Stimulated activated CD4-positive, alpha-beta T cell treated with anti-CD3 and anti-CD28 coated beads, Interleukin-12 subunit alpha, Interleukin-12 subunit beta, amount 100 ng/mL, for 4 hours (primary cell): ENCODE data around the gene OPHN1.

Experiments used
- DNase-seq: peaks from one replicate; pipeline ENCODE4 v3.0.0-alpha.2; 2020

OPHN1 gene, protein sequence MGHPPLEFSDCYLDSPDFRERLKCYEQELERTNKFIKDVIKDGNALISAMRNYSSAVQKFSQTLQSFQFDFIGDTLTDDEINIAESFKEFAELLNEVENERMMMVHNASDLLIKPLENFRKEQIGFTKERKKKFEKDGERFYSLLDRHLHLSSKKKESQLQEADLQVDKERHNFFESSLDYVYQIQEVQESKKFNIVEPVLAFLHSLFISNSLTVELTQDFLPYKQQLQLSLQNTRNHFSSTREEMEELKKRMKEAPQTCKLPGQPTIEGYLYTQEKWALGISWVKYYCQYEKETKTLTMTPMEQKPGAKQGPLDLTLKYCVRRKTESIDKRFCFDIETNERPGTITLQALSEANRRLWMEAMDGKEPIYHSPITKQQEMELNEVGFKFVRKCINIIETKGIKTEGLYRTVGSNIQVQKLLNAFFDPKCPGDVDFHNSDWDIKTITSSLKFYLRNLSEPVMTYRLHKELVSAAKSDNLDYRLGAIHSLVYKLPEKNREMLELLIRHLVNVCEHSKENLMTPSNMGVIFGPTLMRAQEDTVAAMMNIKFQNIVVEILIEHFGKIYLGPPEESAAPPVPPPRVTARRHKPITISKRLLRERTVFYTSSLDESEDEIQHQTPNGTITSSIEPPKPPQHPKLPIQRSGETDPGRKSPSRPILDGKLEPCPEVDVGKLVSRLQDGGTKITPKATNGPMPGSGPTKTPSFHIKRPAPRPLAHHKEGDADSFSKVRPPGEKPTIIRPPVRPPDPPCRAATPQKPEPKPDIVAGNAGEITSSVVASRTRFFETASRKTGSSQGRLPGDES

DNA sequence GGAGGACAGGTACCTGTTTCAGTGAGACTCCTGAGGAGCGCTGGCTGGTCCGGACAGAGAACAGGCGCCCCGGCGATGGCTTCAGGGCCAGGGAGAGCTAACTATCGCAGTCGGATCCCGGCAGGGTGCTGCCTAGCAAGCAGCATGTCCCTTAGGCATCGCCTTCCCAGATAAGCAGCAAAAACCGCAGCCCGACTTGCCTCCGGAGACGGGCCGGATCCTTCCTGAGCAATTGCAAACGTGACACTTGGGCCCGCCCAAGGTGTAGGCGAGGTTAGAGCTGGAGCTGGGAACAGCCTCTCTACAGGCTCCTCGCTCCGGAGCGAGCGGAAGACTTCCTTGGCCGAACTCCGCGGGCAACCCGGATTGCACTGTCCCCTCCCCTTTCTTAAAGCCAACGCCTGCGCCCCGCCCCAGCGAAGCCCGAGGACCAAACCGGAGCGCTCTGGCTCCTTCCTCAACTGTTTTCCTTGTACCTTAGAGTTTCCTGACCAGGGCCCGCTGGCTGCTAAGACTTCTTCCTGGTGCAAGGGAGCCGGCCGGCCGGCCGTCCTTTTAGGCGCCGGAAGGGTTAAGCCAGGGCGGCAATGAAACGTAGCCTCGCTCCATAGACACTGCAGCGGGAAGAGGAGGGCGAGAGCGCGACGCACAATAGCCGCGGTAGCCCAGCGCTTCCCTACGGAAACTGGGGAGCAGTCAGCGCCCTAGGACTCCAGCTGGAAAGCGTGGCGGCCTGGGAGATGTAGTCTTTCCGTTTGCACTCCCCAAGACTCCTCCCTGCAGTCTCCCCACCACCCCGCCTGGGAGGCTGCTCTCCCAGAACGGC lies at the start of gene OPHN1:
Gene OPHN1, minus strand, starts transcription at position 341 of the 826 bp plus-strand sequence. CDS start 475 bp downstream, outside the sequence.
- DNase-seq: no peak

DNA sequence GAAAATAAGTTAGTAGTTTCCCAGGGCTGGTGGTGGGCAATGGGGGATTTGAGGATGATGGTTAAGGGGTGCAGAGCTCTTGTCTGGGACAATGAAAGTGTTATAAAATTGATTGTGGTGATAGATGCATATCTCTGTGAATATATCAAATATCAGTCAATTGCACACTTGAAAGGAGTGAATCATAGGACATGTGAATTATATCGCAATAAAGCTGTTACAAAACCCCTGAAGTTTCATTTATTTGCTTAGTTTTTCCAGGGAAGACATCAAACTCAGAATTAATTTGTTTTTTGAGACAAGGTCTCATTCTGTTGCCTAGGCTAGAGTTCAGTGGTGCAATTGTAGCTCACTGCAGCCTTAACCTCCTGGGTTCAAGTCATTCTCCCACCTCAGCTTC lies 47.7 kb upstream of the OPHN1 start:
- DNase-seq: no peak

DNA sequence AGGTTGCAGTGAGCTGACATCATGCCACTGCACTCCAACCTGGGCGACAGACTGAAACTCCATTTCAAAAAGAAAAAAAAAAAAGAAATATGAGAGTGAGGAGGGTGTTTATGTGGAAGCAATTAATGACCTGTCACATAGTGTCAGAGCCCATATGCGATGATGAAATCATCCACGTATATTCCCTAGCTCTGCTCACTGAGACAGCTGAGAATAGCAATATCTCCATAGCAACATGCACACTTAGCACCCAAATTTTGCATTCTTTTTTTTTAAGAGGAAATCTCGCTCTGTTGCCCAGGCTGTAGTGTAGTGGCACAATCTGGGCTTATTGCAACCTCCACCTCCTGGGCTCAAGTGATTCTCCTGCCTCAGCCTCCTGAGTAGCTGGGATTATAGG lies 31.5 kb upstream of the OPHN1 start:
- DNase-seq: no peak

DNA sequence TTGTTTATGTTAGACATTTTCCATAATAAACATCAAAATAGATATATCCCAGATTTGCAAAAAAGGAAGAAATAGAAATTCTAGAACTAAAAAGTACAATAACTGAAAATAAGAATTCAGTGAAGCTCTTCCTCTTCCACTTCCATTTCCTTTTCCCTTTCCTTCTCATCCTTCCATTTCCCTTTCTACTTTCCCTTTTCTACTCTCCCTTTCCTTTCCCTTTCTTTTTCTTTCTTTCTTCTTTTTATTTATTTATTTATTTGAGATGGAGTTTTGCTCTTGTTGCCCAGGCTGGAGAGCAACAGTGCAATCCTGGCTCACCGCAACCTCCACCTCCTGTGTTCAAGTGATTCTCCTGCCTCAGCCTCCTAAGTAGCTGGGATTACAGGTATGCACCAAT lies 30.6 kb upstream of the OPHN1 start:
- DNase-seq: no peak

- DNase-seq: no peak
These were observed 29.4 kb upstream of the OPHN1 start for GRCh38 chrX:68462653-68463052.

- DNase-seq: no peak
These were observed 28.9 kb upstream of the OPHN1 start for GRCh38 chrX:68462197-68462596.

GRCh38 chrX:68461576-68461975 lies 28.3 kb upstream of the OPHN1 start:
- DNase-seq: no peak

DNA sequence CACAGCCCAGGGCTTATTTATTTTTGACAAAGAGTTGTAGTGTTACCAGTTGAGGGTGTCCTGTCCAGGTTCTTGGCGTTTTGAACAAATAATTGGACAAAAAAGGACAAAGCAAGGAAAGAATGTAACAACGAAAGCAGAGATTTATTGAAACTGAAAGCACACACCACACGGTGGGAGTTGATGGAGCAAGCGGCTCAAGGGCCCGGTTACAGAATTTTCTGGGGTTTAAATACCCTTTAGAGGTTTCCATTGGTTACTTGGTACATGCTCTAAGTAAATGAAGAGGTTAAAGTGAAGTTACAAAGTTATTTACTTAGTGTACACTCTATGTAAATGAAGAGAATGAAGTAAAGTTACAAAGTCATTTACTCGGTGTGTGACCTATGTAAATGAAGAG lies 27.8 kb upstream of the OPHN1 start:
- DNase-seq: no peak

- no peak for DNase-seq
These were observed 21.8 kb upstream of the OPHN1 start for GRCh38 chrX:68455151-68455510.

- DNase-seq: no peak
These were observed 21.3 kb upstream of the OPHN1 start for GRCh38 chrX:68454476-68455150.

DNA sequence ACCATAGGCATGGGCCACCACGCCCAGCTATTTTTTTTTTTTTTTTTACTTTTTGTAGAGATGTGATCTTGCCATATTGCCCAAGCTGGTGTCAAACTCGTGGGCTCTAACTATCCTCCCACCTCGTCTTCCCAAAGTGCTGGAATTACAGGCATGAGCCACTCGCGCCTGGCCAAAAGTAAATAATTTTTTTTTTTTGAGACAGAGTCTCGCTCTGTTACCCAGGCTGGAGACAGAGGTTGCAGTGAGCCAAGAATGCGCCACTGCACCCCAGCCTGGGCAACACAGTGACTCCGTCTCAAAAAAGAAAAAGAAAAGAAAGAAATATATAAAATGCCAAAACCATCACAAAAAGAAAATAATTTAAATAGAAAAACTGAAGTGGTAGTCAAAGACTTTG lies 18.4 kb upstream of the OPHN1 start:
- no peak for DNase-seq

- DNase-seq: no peak
These were observed 10.0 kb upstream of the OPHN1 start for GRCh38 chrX:68443155-68443868.

DNA sequence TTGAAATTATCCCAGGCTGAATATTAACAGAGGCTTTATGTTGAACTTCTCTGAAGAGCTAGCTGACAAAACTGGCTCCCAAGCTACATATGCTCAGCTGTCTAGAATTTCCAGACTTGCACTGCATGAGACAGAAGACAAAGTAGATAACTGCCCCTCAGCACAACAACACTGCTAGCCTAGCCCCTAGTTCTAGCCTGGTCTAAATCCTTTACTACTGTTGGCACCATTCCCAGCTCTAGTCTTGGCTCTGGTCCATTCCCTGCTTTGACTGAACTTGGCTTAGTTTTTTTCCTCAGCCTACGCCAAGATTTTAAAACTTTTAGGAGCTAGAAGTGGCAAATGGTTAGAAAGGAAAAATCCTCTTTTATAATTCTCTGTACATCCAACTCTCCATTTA lies 7.6 kb upstream of the OPHN1 start:
- DNase-seq: no peak

DNA sequence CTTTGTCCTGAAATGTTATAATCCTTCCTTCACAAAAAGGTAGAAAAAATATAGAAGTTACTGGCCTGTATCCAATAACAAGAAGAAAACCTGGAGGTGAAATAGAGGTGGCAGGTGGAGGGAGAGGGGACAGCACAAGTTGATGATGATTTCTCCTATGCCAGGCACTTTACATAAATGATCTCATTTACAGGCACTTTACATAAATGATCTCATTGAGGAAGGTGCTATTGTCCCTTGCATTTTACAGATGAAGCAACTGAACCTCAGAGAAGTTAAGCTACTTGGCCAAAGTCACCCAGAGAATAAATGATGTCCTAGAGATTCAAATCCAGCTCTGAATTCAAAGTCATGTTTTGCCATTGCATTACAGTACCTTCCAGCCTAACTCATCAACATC lies 7.1 kb upstream of the OPHN1 start:
- DNase-seq: no peak

- no peak for DNase-seq
These were observed 6.0 kb upstream of the OPHN1 start for GRCh38 chrX:68439341-68439740.

- no peak for DNase-seq
These were observed 5.3 kb upstream of the OPHN1 start for GRCh38 chrX:68438575-68438974.

DNA sequence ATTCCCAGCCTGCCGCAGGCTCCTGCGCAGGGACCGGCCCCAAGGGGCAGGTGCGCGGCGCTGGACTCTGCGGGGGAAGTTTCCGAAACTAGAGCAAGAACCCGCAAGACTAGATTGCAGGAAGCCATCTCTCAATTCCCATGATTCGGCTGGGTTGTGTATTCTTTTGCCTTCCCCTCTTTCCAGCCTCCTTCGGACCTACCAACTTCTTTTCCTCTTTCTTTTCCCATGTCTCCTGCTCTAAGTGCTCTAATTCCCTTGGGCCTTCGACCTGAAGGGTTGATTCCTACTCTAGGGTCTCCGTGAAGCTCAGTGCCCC lies 645 bp upstream of the OPHN1 start:
- no peak for DNase-seq

DNA sequence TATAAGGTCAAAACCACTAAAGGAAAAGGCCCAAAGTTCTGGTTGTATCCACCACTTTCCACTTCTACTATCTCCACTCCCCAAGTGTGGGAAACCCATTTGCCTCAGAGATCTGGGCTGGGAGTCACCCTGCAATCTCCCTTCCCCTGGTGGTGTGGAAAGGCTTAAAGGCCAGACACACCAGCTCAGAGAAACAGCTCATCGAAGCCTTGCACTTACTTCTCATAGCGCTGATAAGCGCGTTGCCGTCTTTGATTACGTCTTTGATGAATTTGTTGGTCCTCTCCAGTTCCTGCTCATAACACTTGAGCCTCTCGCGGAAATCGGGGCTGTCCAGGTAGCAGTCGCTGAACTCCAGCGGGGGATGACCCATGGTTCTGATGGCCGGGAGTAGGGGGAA lies 647 bp downstream of the OPHN1 start:
- DNase-seq: no peak

- no peak for DNase-seq
These were observed 1.5 kb downstream of the OPHN1 start for GRCh38 chrX:68431836-68432235.

DNA sequence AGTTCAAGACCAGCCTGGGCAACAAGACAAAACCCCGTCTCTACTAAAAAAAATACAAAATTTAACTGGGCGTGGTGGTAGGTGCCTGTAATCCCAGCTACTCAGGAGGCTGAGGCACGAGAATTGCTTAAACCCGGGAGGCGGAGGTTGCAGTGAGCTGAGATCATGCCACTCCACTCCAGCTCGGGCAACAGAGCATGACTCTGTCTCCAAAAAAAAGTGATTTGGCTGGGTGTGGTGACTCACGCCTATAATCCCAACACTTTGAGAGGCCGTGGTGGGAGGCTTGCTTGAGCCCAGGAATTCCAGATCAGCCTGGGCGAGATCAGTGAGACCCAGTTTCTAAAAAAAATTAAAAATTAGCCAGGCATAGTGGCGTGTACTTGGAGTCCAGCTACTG lies 4.1 kb downstream of the OPHN1 start:
- no peak for DNase-seq

GRCh38 chrX:68428431-68428830 lies 4.9 kb downstream of the OPHN1 start:
- DNase-seq: no peak

GRCh38 chrX:68424719-68425118 lies 8.6 kb downstream of the OPHN1 start:
- no peak for DNase-seq
